IMR-90 (cell line): Measurements from ENCODE around the gene RPH3AL. TPM values are rescaled to one million over a fixed set of nuclear protein-coding genes. Genes with fewer than 3 reads are reported as not detected.

Experiments
- ATAC-seq: fragments of 200-7000 bp; cut with Tn5 transposase; 2 replicates; pipeline ENCODE4 v1.9.1; 2020; ENCODE audit warnings: low read depth, mild to moderate bottlenecking, moderate library complexity
- BruUV-seq: library from RNA; stranded (reverse); fragments of 400-500 nt; replicated peaks from 2 replicates; lab custom pipeline; 2021; lab: Mats Ljungman, UMichigan
- CTCF ChIA-PET: fragments of 300-600 bp; formaldehyde crosslinking; extraction: SDS; loops from one replicate; lab custom pipeline; 2021; ENCODE audit warnings: antibody characterized with exemption; lab: Yijun Ruan, JAX
- POLR2A ChIA-PET: fragments of 300-600 bp; sonication (Branson Sonifier 250); formaldehyde crosslinking; loops from one replicate; lab custom pipeline; 2022; ENCODE audit warnings: antibody characterized with exemption; ENCODE audit not compliant: unreplicated experiment; lab: Charles Lee
- DNase-seq: peaks from one replicate; pipeline ENCODE4 v3.0.0; 2013
- H2AFZ ChIP-seq: replicated peaks from 2 replicates; pipeline ENCODE3; 2013; ENCODE audit warnings: low read length, mild to moderate bottlenecking; ENCODE audit not compliant: poor library complexity
- H2AK5ac ChIP-seq: 2 replicates; pipeline ENCODE4 v1.6.1; 2013; ENCODE audit warnings: low read depth, low read length, inconsistent platforms
- H2AK9ac ChIP-seq: replicated peaks from 2 replicates; pipeline ENCODE3; 2013; ENCODE audit warnings: mild to moderate bottlenecking, low read depth, low read length, moderate library complexity; ENCODE audit not compliant: poor library complexity
- H2BK120ac ChIP-seq: 2 replicates; pipeline ENCODE4 v1.6.1; 2013; ENCODE audit warnings: low read depth, low read length, inconsistent platforms
- H2BK15ac ChIP-seq: 3 replicates; pipeline ENCODE4 v1.6.1; 2013; ENCODE audit warnings: low read depth, low read length, inconsistent platforms
- H2BK20ac ChIP-seq: 2 replicates; pipeline ENCODE4 v1.6.1; 2013; ENCODE audit warnings: low read depth, mild to moderate bottlenecking, inconsistent platforms, low read length, moderate library complexity
- H2BK5ac ChIP-seq: 2 replicates; pipeline ENCODE4 v1.6.1; 2013; ENCODE audit warnings: mild to moderate bottlenecking, low read depth, low read length, inconsistent platforms; ENCODE audit not compliant: poor library complexity, severe bottlenecking
- H3K14ac ChIP-seq: replicated peaks from 2 replicates; pipeline ENCODE4 v1.6.1; 2013; ENCODE audit warnings: low read depth, low read length, inconsistent platforms
- H3K18ac ChIP-seq: 2 replicates; pipeline ENCODE4 v1.6.1; 2013; ENCODE audit warnings: low read depth, low read length, control low read depth
- H3K23ac ChIP-seq: 2 replicates; pipeline ENCODE4 v1.6.1; 2013; ENCODE audit warnings: low read depth, low read length, inconsistent platforms
- H3K27ac ChIP-seq: 2 replicates; pipeline ENCODE4 v1.5.1; 2013; ENCODE audit warnings: mild to moderate bottlenecking, control low read depth, low read length; ENCODE audit not compliant: insufficient read depth
- H3K27me3 ChIP-seq: 2 replicates; pipeline ENCODE4 v1.6.1; 2013; ENCODE audit warnings: low read length; ENCODE audit not compliant: control insufficient read depth, insufficient read depth
- H3K36me3 ChIP-seq: 2 replicates; pipeline ENCODE4 v1.6.1; 2013; ENCODE audit warnings: low read length, mixed read lengths; ENCODE audit not compliant: control insufficient read depth, insufficient read depth
- H3K4ac ChIP-seq: 2 replicates; pipeline ENCODE4 v1.6.1; 2013; ENCODE audit warnings: low read depth, low read length, inconsistent platforms
- H3K4me1 ChIP-seq: 2 replicates; pipeline ENCODE4 v1.6.1; 2013; ENCODE audit warnings: low read length, mixed read lengths; ENCODE audit not compliant: control insufficient read depth, insufficient read depth
- H3K4me2 ChIP-seq: 2 replicates; pipeline ENCODE4 v1.6.1; 2013; ENCODE audit warnings: low read depth, mild to moderate bottlenecking, control low read depth, low read length, moderate library complexity
- H3K4me3 ChIP-seq: 2 replicates; pipeline ENCODE4 v1.5.1; 2013; ENCODE audit warnings: low read depth, mild to moderate bottlenecking, control low read depth, low read length, moderate library complexity; ENCODE audit not compliant: insufficient read depth
- H3K56ac ChIP-seq: 2 replicates; pipeline ENCODE4 v1.6.1; 2013; ENCODE audit warnings: low read length, inconsistent platforms; ENCODE audit not compliant: insufficient read depth; ENCODE audit errors: extremely low read depth
- H3K79me1 ChIP-seq, 2 experiments: 2 replicates each; pipeline ENCODE4 v1.6.1; 2013; ENCODE audit warnings: low read length in 2 of 2, inconsistent platforms in 1 of 2, low read depth in 1 of 2
- H3K9ac ChIP-seq: 2 replicates; pipeline ENCODE4 v1.6.1; 2013; ENCODE audit warnings: low read depth, low read length, control low read depth
- H3K9me1 ChIP-seq: 2 replicates; pipeline ENCODE4 v1.6.1; 2013; ENCODE audit warnings: low read length, inconsistent platforms; ENCODE audit not compliant: insufficient read depth
- H3K9me3 ChIP-seq: 2 replicates; pipeline ENCODE4 v1.6.1; 2013; ENCODE audit warnings: low read length; ENCODE audit not compliant: control insufficient read depth, insufficient read depth
- H4K20me1 ChIP-seq: 2 replicates; pipeline ENCODE4 v1.6.1; 2013; ENCODE audit warnings: low read length, inconsistent platforms; ENCODE audit not compliant: insufficient read depth
- H4K5ac ChIP-seq: 2 replicates; pipeline ENCODE4 v1.6.1; 2013; ENCODE audit warnings: mild to moderate bottlenecking, low read depth, low read length, control low read depth
- H4K8ac ChIP-seq, 2 experiments: 2 replicates each; pipeline ENCODE4 v1.6.1; 2013; ENCODE audit warnings: low read depth in 2 of 2, low read length in 2 of 2, control low read depth in 1 of 2, inconsistent platforms in 1 of 2
- H4K91ac ChIP-seq: 2 replicates; pipeline ENCODE4 v1.6.1; 2013; ENCODE audit warnings: low read depth, low read length, inconsistent platforms; ENCODE audit not compliant: insufficient read depth
- CEBPB ChIP-seq: IDR thresholded peaks from 2 replicates; pipeline ENCODE4 v1.6.1; 2012; ENCODE audit warnings: low read depth, low read length, improper control_type of control experiment
- CHD1 ChIP-seq: IDR thresholded peaks from 2 replicates; pipeline ENCODE4 v1.6.1; 2012; ENCODE audit warnings: low read depth, low read length, improper control_type of control experiment
- CTCF ChIP-seq: conservative IDR thresholded peaks from 2 replicates; pipeline ENCODE4 v1.5.1; 2012; ENCODE audit warnings: mild to moderate bottlenecking, low read depth, low read length, improper control_type of control experiment
- FOS ChIP-seq: fragments of 150-350 bp; IDR thresholded peaks from 2 replicates; pipeline ENCODE4 v1.6.1; 2016; ENCODE audit warnings: low read depth, low read length
- MAFK ChIP-seq: IDR thresholded peaks from 2 replicates; pipeline ENCODE4 v1.6.1; 2012; ENCODE audit warnings: low read depth, low read length, improper control_type of control experiment
- MAZ ChIP-seq: IDR thresholded peaks from 2 replicates; pipeline ENCODE4 v1.6.1; 2012; ENCODE audit warnings: low read depth, mild to moderate bottlenecking, low read length, improper control_type of control experiment, moderate library complexity, borderline replicate concordance
- MXI1 ChIP-seq: IDR thresholded peaks from 2 replicates; pipeline ENCODE4 v1.6.1; 2012; ENCODE audit warnings: low read depth, mild to moderate bottlenecking, low read length, moderate library complexity, borderline replicate concordance
- RAD21 ChIP-seq: IDR thresholded peaks from 2 replicates; pipeline ENCODE4 v1.6.1; 2012; ENCODE audit warnings: low read length, improper control_type of control experiment
- RFX5 ChIP-seq: IDR thresholded peaks from 2 replicates; pipeline ENCODE4 v1.8.0; 2012; ENCODE audit warnings: low read depth, mild to moderate bottlenecking, low read length, moderate library complexity
- USF2 ChIP-seq: fragments of 150-350 bp; IDR thresholded peaks from 2 replicates; pipeline ENCODE4 v1.6.1; 2017; ENCODE audit warnings: mild to moderate bottlenecking, antibody characterized with exemption, low read length, low read depth
- WGBS, 2 experiments: methylation state at CpG; one replicate each; pipeline versions ENCODE4 v1.1.5 to v1.1.7; 2013; ENCODE audit warnings: missing lambda C conversion rate in 2 of 2; ENCODE audit not compliant: insufficient read length in 1 of 2; ENCODE audit errors: extremely low coverage in 2 of 2; 5-methylcytosine and 5-hydroxymethylcytosine counted together
- dilution Hi-C: fragments of 300-500 bp; cut with HindIII; formaldehyde crosslinking; loops from one replicate; pipeline ENCODE4 v1.14.3; 2018; ENCODE audit warnings: low sequenced_read_pairs; ENCODE audit not compliant: unreplicated experiment
- in situ Hi-C: fragments of 300-500 bp; cut with MboI; formaldehyde crosslinking; loops from 3 replicates; pipeline ENCODE4 v1.14.3; 2019; ENCODE audit warnings: low sequenced_read_pairs, inconsistent platforms, mixed read lengths
- intact Hi-C: fragments of 100-400 bp; cut with micrococcal nuclease; formaldehyde crosslinking; loops from 2 replicates; pipeline ENCODE4 v1.10.0; 2022
- polyA plus RNA-seq, 3 experiments: library from polyadenylated mRNA; depleted of rRNA; stranded (reverse); fragments of >200 nt; gene quantifications; 2 replicates each; pipeline ENCODE4 v1.2.3, GENCODE V29; 2012; ENCODE audit warnings: low replicate concordance in 1 of 3
- total RNA-seq: library from RNA; depleted of rRNA; stranded (reverse); fragments of >200 nt; gene quantifications from 2 replicates; pipeline ENCODE4 v1.2.3, GENCODE V29; 2012

The RPH3AL gene
- total and polyA plus RNA-seq, 2 of the 4 experiments (the other 2 are of a cell fraction): 1.8 to 2.5 TPM

- no peak overlapping the region for H2BK20ac ChIP-seq
- H3K9ac ChIP-seq: no peak overlapping the region
- dilution Hi-C loops: no loop called here
- no peak overlapping the region for H3K18ac ChIP-seq
- no peak overlapping the region for H3K4ac ChIP-seq
- H2BK5ac ChIP-seq: no peak overlapping the region
- ATAC-seq (no peak), DNase-seq (no peak)
- in situ Hi-C loops: no loop called here
- H4K20me1 ChIP-seq: no peaks in the 10 kb centered on the region
- H3K36me3 ChIP-seq: no peaks in the 10 kb centered on the region
- H3K23ac ChIP-seq: no peak overlapping the region
- no peak overlapping the region for H2AK5ac ChIP-seq
- no peak overlapping the region for H4K5ac ChIP-seq
- H3K9me3 ChIP-seq: peaks cover 3% of the 10 kb centered on the region
- no peaks in the 10 kb centered on the region for H3K9me1 ChIP-seq
- ChIA-PET POLR2A (no interaction called here), CTCF (no interaction called here)
- no peak overlapping the region for H4K8ac ChIP-seq
- H3K14ac ChIP-seq: no peak overlapping the region
- no peak overlapping the region for H2AK9ac ChIP-seq
- BruUV-seq: no TSS peak
- no peak overlapping the region for H2BK120ac ChIP-seq
- no peak overlapping the region for H3K4me2 ChIP-seq
- no peak overlapping the region for H3K56ac ChIP-seq
- no peak overlapping the region for H3K4me3 ChIP-seq
- no peaks in the 10 kb centered on the region for H3K4me1 ChIP-seq
- intact Hi-C loops: no loop called here
- TF ChIP-seq MAZ (no peak), RAD21 (no peak), FOS (no peak), USF2 (no peak), CHD1 (no peak), RFX5 (no peak), MAFK (no peak), CEBPB (no peak), MXI1 (no peak), CTCF (no peak)
- no peak overlapping the region for H2BK15ac ChIP-seq
- no peaks in the 10 kb centered on the region for H3K79me1 ChIP-seq
- WGBS, 2 experiments: no CpG with 5 or more reads among the region's 29 CpGs
- H4K91ac ChIP-seq: no peak overlapping the region
- H2AFZ ChIP-seq: no peak overlapping the region
- no peak overlapping the region for H3K27ac ChIP-seq
- H3K27me3 ChIP-seq: peaks cover 14% of the 10 kb centered on the region
These were observed 67.8 kb downstream of the RPH3AL start for GRCh38 chr17:284676-285355.
